Measurements from ENCODE around the gene CABLES1.

Gene CABLES1

DNA sequence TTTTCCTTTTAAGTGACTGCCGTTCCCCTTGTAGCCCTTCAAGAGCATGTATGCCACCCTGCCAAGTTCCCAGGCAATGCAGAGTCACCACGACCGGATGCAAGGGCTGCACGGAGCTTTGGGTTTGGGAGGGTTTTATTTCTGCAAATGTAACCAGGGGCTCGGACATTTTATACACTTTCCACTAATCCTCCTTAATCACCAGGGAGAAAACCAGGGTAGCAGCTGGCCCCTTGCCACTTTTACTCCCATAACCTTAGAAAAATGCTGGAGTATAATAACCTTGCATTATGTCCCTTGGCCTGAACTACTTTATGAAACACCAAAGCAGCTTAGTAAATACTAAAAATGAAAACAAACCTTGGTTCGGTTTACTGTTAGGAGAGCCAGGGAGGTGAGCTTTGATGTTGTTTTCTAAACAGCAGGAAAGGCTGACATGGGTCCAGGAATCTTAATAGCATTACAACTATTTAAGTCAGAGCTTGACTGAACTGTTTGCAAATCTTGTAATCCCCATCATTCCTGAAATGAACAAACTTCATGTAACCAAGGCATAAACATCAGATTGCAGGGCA lies 165.0 kb downstream of the CABLES1 start:
- Histone ChIP-seq H3K9me3 (ENCODE audit: control insufficient read depth, insufficient read depth, low read depth, low read length) (no peaks in the 10 kb centered on the region), H3K4me3 (ENCODE audit: low read depth, low read length) (no peak overlapping the region), H3K4me1 (ENCODE audit: control insufficient read depth, insufficient read depth, low read length) (no peaks in the 10 kb centered on the region), H3K36me3 (ENCODE audit: control insufficient read depth in 2 of 2, insufficient read depth in 1 of 2, low read length in 2 of 2) (peaks cover 0 to 4% of the 10 kb centered on the region in 2 experiments; a peak in 1 of 3 replicates), H3K27ac (ENCODE audit: extremely low read depth, low read depth, low read length) (no peak overlapping the region)
- POLR2A ChIA-PET: no interaction called here
- CTCF ChIA-PET: interaction anchor here (0.6 kb wide), 1 partner anchor 81 kb away, joined by 3 read pairs; no protein-coding TSS in a partner anchor
- TF ChIP-seq ZNF223 (tag by site-specific recombination; IDR thresholded peaks at IDR 0.05) (no peak), ZNF621 (tag by site-specific recombination; IDR thresholded peaks at IDR 0.05) (no peak), ZNF561 (tag by site-specific recombination; IDR thresholded peaks at IDR 0.05; ENCODE audit: borderline replicate concordance) (no peak), HOXC10 (CRISPR knock-in tag; IDR thresholded peaks at IDR 0.05) (no peak), ZNF529 (tag by site-specific recombination; IDR thresholded peaks at IDR 0.05; ENCODE audit: insufficient replicate concordance) (no peak), KLF7 (tag by site-specific recombination; IDR thresholded peaks at IDR 0.05; ENCODE audit: borderline replicate concordance) (no peak), ZNF350 (tag by site-specific recombination; IDR thresholded peaks at IDR 0.05) (no peak), ZNF610 (tag by site-specific recombination; IDR thresholded peaks at IDR 0.05; ENCODE audit: borderline replicate concordance) (no peak), KLF10 (tag by site-specific recombination; IDR thresholded peaks at IDR 0.05) (no peak), KLF9 (tag by site-specific recombination; IDR thresholded peaks at IDR 0.05; ENCODE audit: low read depth) (no peak), ZNF133 (tag by site-specific recombination; IDR thresholded peaks at IDR 0.05) (no peak), ZNF23 (tag by site-specific recombination; IDR thresholded peaks at IDR 0.05; ENCODE audit: borderline replicate concordance) (no peak), ZNF600 (tag by site-specific recombination; IDR thresholded peaks at IDR 0.05) (no peak)
- TF ChIP-seq, protein P1, sequence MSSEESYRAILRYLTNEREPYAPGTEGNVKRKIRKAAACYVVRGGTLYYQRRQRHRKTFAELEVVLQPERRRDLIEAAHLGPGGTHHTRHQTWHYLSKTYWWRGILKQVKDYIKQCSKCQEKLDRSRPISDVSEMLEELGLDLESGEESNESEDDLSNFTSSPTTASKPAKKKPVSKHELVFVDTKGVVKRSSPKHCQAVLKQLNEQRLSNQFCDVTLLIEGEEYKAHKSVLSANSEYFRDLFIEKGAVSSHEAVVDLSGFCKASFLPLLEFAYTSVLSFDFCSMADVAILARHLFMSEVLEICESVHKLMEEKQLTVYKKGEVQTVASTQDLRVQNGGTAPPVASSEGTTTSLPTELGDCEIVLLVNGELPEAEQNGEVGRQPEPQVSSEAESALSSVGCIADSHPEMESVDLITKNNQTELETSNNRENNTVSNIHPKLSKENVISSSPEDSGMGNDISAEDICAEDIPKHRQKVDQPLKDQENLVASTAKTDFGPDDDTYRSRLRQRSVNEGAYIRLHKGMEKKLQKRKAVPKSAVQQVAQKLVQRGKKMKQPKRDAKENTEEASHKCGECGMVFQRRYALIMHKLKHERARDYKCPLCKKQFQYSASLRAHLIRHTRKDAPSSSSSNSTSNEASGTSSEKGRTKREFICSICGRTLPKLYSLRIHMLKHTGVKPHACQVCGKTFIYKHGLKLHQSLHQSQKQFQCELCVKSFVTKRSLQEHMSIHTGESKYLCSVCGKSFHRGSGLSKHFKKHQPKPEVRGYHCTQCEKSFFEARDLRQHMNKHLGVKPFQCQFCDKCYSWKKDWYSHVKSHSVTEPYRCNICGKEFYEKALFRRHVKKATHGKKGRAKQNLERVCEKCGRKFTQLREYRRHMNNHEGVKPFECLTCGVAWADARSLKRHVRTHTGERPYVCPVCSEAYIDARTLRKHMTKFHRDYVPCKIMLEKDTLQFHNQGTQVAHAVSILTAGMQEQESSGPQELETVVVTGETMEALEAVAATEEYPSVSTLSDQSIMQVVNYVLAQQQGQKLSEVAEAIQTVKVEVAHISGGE (tag by site-specific recombination; conservative IDR thresholded peaks at IDR 0.05; ENCODE audit: low read depth): no peak
- TF ChIP-seq, protein P2, sequence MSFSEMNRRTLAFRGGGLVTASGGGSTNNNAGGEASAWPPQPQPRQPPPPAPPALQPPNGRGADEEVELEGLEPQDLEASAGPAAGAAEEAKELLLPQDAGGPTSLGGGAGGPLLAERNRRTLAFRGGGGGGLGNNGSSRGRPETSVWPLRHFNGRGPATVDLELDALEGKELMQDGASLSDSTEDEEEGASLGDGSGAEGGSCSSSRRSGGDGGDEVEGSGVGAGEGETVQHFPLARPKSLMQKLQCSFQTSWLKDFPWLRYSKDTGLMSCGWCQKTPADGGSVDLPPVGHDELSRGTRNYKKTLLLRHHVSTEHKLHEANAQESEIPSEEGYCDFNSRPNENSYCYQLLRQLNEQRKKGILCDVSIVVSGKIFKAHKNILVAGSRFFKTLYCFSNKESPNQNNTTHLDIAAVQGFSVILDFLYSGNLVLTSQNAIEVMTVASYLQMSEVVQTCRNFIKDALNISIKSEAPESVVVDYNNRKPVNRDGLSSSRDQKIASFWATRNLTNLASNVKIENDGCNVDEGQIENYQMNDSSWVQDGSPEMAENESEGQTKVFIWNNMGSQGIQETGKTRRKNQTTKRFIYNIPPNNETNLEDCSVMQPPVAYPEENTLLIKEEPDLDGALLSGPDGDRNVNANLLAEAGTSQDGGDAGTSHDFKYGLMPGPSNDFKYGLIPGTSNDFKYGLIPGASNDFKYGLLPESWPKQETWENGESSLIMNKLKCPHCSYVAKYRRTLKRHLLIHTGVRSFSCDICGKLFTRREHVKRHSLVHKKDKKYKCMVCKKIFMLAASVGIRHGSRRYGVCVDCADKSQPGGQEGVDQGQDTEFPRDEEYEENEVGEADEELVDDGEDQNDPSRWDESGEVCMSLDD (tag by site-specific recombination; IDR thresholded peaks at IDR 0.05): no peak

DNA sequence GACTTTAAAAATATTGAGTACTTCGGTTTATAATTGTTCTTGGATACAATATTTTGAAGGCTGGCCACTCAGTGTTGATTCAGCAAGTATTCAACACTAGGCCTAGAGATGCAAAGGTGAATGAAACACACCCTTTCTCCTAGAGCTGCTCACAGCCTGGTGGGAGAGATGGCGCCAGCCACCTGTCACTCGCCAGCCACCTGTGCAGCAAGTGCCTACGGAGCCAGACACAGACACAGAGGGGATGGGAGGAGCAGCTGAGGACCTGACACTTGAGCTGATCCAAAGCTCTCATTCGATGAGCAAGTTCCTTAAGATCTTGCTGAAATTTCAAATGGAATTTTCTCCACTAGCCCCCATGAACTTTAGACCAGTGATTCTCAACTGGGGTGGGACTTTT lies 166.7 kb downstream of the CABLES1 start:
- peaks cover 0 to 4% of the 10 kb centered on the region in 2 experiments; a peak in 1 of 3 replicates for H3K36me3 ChIP-seq (ENCODE audit: control insufficient read depth in 2 of 2, insufficient read depth in 1 of 2, low read length in 2 of 2)
- ChIA-PET POLR2A (no interaction called here), CTCF (no interaction called here)
- no peak overlapping the region for H3K27ac ChIP-seq (ENCODE audit: extremely low read depth, low read depth, low read length)
- H3K9me3 ChIP-seq (ENCODE audit: control insufficient read depth, insufficient read depth, low read depth, low read length): no peaks in the 10 kb centered on the region
- no peaks in the 10 kb centered on the region for H3K4me1 ChIP-seq (ENCODE audit: control insufficient read depth, insufficient read depth, low read length)
- H3K4me3 ChIP-seq (ENCODE audit: low read depth, low read length): no peak overlapping the region
- TF ChIP-seq, protein P3, sequence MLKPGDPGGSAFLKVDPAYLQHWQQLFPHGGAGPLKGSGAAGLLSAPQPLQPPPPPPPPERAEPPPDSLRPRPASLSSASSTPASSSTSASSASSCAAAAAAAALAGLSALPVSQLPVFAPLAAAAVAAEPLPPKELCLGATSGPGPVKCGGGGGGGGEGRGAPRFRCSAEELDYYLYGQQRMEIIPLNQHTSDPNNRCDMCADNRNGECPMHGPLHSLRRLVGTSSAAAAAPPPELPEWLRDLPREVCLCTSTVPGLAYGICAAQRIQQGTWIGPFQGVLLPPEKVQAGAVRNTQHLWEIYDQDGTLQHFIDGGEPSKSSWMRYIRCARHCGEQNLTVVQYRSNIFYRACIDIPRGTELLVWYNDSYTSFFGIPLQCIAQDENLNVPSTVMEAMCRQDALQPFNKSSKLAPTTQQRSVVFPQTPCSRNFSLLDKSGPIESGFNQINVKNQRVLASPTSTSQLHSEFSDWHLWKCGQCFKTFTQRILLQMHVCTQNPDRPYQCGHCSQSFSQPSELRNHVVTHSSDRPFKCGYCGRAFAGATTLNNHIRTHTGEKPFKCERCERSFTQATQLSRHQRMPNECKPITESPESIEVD (tag by site-specific recombination; IDR thresholded peaks at IDR 0.05): no peak
- TF ChIP-seq ZNF416 (tag by site-specific recombination; IDR thresholded peaks at IDR 0.05): no peak
- TF ChIP-seq, protein P4, sequence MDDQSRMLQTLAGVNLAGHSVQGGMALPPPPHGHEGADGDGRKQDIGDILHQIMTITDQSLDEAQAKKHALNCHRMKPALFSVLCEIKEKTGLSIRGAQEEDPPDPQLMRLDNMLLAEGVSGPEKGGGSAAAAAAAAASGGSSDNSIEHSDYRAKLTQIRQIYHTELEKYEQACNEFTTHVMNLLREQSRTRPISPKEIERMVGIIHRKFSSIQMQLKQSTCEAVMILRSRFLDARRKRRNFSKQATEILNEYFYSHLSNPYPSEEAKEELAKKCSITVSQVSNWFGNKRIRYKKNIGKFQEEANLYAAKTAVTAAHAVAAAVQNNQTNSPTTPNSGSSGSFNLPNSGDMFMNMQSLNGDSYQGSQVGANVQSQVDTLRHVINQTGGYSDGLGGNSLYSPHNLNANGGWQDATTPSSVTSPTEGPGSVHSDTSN (CRISPR knock-in tag; IDR thresholded peaks at IDR 0.05): no peak
- TF ChIP-seq SCRT1 (tag by site-specific recombination; IDR thresholded peaks at IDR 0.05; ENCODE audit: borderline replicate concordance): peak; percentile 84
- no peak for TF ChIP-seq ZNF670 (tag by site-specific recombination; IDR thresholded peaks at IDR 0.05; ENCODE audit: low read depth)
- TF ChIP-seq, protein P5, sequence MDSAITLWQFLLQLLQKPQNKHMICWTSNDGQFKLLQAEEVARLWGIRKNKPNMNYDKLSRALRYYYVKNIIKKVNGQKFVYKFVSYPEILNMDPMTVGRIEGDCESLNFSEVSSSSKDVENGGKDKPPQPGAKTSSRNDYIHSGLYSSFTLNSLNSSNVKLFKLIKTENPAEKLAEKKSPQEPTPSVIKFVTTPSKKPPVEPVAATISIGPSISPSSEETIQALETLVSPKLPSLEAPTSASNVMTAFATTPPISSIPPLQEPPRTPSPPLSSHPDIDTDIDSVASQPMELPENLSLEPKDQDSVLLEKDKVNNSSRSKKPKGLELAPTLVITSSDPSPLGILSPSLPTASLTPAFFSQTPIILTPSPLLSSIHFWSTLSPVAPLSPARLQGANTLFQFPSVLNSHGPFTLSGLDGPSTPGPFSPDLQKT (IDR thresholded peaks at IDR 0.05; ENCODE audit: borderline replicate concordance, low read depth, low read length): no peak
- TF ChIP-seq, protein P6, sequence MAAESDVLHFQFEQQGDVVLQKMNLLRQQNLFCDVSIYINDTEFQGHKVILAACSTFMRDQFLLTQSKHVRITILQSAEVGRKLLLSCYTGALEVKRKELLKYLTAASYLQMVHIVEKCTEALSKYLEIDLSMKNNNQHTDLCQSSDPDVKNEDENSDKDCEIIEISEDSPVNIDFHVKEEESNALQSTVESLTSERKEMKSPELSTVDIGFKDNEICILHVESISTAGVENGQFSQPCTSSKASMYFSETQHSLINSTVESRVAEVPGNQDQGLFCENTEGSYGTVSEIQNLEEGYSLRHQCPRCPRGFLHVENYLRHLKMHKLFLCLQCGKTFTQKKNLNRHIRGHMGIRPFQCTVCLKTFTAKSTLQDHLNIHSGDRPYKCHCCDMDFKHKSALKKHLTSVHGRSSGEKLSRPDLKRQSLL (tag by site-specific recombination; IDR thresholded peaks at IDR 0.05): no peak
- no peak for TF ChIP-seq ZNF707 (tag by site-specific recombination; IDR thresholded peaks at IDR 0.05)
- no peak for TF ChIP-seq ZNF571 (tag by site-specific recombination; IDR thresholded peaks at IDR 0.05)
